ENCODE data around the gene PGAM2. TPM values are rescaled to one million over a fixed set of nuclear protein-coding genes. Genes with fewer than 3 reads are reported as not detected.
"Not testable (repeated sequence)": the region's sequence is repeated elsewhere in the genome, so short reads cannot be mapped to it uniquely, and the experiment has no call there.

PGAM2 gene
- total and polyA plus RNA-seq, 2 experiments from 2014 or later = 2.9 to 7.8 TPM

GRCh38 chr7:44031319-44031718 is 34.0 kb downstream of the PGAM2 start:
- not testable (repeated sequence) for H3K27ac Mint-ChIP-seq; H2AFZ ChIP-seq; H3K27ac ChIP-seq (ENCODE audit: low read depth); H3K9me2 ChIP-seq (ENCODE audit: insufficient read depth); H3K36me3 ChIP-seq (ENCODE audit: insufficient read depth); H3K4me3 Mint-ChIP-seq; H3K4me1 ChIP-seq (ENCODE audit: insufficient read depth); H3K36me3 Mint-ChIP-seq (ENCODE audit: low read depth); H3F3A ChIP-seq (replicated peaks; ENCODE audit: low read depth); H3K79me2 ChIP-seq (replicated peaks; ENCODE audit: insufficient read depth); H3K27me3 ChIP-seq (ENCODE audit: insufficient read depth); H3K4me2 ChIP-seq; H3K4me3 ChIP-seq; DNase-seq (ENCODE audit: low spot score); H3K9me3 Mint-ChIP-seq; H3K4me1 Mint-ChIP-seq; H4K20me1 ChIP-seq (replicated peaks; ENCODE audit: insufficient read depth); ATAC-seq; H3K27me3 Mint-ChIP-seq (ENCODE audit: insufficient read depth, low read depth, poor library complexity)

DNA sequence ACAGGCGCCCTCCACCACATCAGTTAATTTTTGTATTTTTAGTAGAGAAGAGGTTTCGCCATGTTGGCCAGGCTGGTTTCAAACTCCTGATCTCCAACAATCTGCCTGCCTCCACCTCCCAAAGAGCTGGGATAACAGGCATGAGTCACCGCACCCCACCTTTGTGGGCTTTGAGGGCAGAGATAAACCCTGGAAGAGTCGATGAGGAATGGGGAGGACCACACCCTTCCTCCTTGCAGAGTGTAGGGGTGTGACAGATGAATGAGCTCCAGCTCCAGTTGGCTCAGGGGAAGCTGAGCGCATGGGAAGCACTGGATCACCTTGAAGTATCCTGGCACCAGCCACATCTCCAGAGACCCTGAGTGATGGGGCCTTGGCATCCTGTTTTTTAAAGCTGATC is 35.3 kb downstream of the PGAM2 start:
- H3K27ac ChIP-seq (ENCODE audit: low read depth); H2AFZ ChIP-seq; H3F3A ChIP-seq (replicated peaks; ENCODE audit: low read depth); DNase-seq (ENCODE audit: low spot score); H3K4me3 Mint-ChIP-seq; H3K27ac Mint-ChIP-seq; H4K20me1 ChIP-seq (replicated peaks; ENCODE audit: insufficient read depth); H3K9me2 ChIP-seq (ENCODE audit: insufficient read depth); H3K79me2 ChIP-seq (replicated peaks; ENCODE audit: insufficient read depth); H3K36me3 ChIP-seq (ENCODE audit: insufficient read depth); H3K4me2 ChIP-seq; H3K36me3 Mint-ChIP-seq (ENCODE audit: low read depth); H3K4me3 ChIP-seq; H3K4me1 ChIP-seq (ENCODE audit: insufficient read depth); H3K4me1 Mint-ChIP-seq; H3K27me3 Mint-ChIP-seq (ENCODE audit: insufficient read depth, low read depth, poor library complexity); H3K27me3 ChIP-seq (ENCODE audit: insufficient read depth); ATAC-seq; H3K9me3 Mint-ChIP-seq: not testable (repeated sequence)

DNA sequence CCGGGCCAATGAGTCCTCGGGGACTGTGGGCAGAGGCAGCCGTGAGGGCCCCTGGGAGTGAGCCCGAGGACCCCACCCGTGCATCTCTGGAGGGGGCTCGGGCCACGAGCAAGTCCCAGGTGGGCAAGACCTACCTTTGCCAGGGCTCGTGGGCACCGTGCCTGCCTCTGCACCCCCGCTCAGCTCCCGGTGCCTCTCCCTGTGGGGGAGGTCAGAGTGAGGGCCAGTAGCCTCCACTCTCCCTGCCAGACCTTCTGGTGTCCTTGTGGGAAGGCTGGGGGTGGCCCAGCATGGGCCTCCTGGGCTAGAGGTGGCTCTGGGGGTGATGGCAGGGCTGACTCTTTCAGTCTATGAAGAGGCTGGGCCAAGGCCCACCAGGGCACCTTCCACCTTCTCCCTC is 35.9 kb downstream of the PGAM2 start:
- not testable (repeated sequence) for H4K20me1 ChIP-seq (replicated peaks; ENCODE audit: insufficient read depth); ATAC-seq; H3K27ac ChIP-seq (ENCODE audit: low read depth); H3K9me3 Mint-ChIP-seq; H3K36me3 ChIP-seq (ENCODE audit: insufficient read depth); H3K27ac Mint-ChIP-seq; H3K79me2 ChIP-seq (replicated peaks; ENCODE audit: insufficient read depth); H3K27me3 Mint-ChIP-seq (ENCODE audit: insufficient read depth, low read depth, poor library complexity); H3K4me1 ChIP-seq (ENCODE audit: insufficient read depth); H3K9me2 ChIP-seq (ENCODE audit: insufficient read depth); H3K4me1 Mint-ChIP-seq; DNase-seq (ENCODE audit: low spot score); H3F3A ChIP-seq (replicated peaks; ENCODE audit: low read depth); H3K4me3 Mint-ChIP-seq; H3K27me3 ChIP-seq (ENCODE audit: insufficient read depth); H3K36me3 Mint-ChIP-seq (ENCODE audit: low read depth); H3K4me2 ChIP-seq; H2AFZ ChIP-seq; H3K4me3 ChIP-seq

- DNase-seq (ENCODE audit: low spot score); H3K9me2 ChIP-seq (ENCODE audit: insufficient read depth); H3K4me1 ChIP-seq (ENCODE audit: insufficient read depth); H3K27ac ChIP-seq (ENCODE audit: low read depth); H3K4me3 ChIP-seq; H3K4me2 ChIP-seq; H3K79me2 ChIP-seq (replicated peaks; ENCODE audit: insufficient read depth); H3K27me3 Mint-ChIP-seq (ENCODE audit: insufficient read depth, low read depth, poor library complexity); H4K20me1 ChIP-seq (replicated peaks; ENCODE audit: insufficient read depth); ATAC-seq; H3K27me3 ChIP-seq (ENCODE audit: insufficient read depth); H3K36me3 ChIP-seq (ENCODE audit: insufficient read depth); H3K27ac Mint-ChIP-seq; H3K9me3 Mint-ChIP-seq; H3K4me1 Mint-ChIP-seq; H3K4me3 Mint-ChIP-seq; H3F3A ChIP-seq (replicated peaks; ENCODE audit: low read depth); H2AFZ ChIP-seq; H3K36me3 Mint-ChIP-seq (ENCODE audit: low read depth): not testable (repeated sequence)
These were observed 42.4 kb downstream of the PGAM2 start for GRCh38 chr7:44022796-44023467.

DNA sequence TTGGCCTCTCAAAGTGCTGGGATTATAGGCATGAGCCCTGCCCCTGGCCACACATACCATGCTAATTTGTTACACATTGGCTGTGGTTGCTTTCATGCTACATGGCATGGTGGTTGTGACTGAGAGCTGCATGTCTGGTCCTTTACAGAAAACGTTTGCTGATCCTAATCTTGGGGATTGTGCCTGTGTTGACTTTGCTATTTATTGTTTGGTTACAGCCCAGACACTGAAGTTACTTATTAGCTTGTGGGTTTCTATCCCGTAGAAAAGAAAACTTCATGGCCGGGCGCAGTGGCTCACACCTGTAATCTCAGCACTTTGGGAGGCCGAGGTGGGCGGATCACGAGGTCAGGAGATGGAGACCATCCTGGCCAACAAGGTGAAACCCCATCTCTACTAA is 43.3 kb downstream of the PGAM2 start:
- H3F3A ChIP-seq (replicated peaks; ENCODE audit: low read depth); H2AFZ ChIP-seq; ATAC-seq; H3K9me3 Mint-ChIP-seq; H3K9me2 ChIP-seq (ENCODE audit: insufficient read depth); H3K4me2 ChIP-seq; H3K27me3 ChIP-seq (ENCODE audit: insufficient read depth); H3K36me3 Mint-ChIP-seq (ENCODE audit: low read depth); H4K20me1 ChIP-seq (replicated peaks; ENCODE audit: insufficient read depth); H3K36me3 ChIP-seq (ENCODE audit: insufficient read depth); H3K27me3 Mint-ChIP-seq (ENCODE audit: insufficient read depth, low read depth, poor library complexity); H3K4me3 Mint-ChIP-seq; H3K4me1 Mint-ChIP-seq; H3K4me3 ChIP-seq; H3K79me2 ChIP-seq (replicated peaks; ENCODE audit: insufficient read depth); H3K27ac ChIP-seq (ENCODE audit: low read depth); DNase-seq (ENCODE audit: low spot score); H3K27ac Mint-ChIP-seq; H3K4me1 ChIP-seq (ENCODE audit: insufficient read depth): not testable (repeated sequence)

GRCh38 chr7:44019825-44020224 is 45.5 kb downstream of the PGAM2 start:
- H3K9me3 Mint-ChIP-seq; H3F3A ChIP-seq (replicated peaks; ENCODE audit: low read depth); H3K36me3 ChIP-seq (ENCODE audit: insufficient read depth); H3K27ac ChIP-seq (ENCODE audit: low read depth); H3K4me1 Mint-ChIP-seq; H3K27me3 ChIP-seq (ENCODE audit: insufficient read depth); H3K4me3 ChIP-seq; H3K36me3 Mint-ChIP-seq (ENCODE audit: low read depth); H3K9me2 ChIP-seq (ENCODE audit: insufficient read depth); H3K27me3 Mint-ChIP-seq (ENCODE audit: insufficient read depth, low read depth, poor library complexity); DNase-seq (ENCODE audit: low spot score); H3K4me2 ChIP-seq; H4K20me1 ChIP-seq (replicated peaks; ENCODE audit: insufficient read depth); H2AFZ ChIP-seq; H3K27ac Mint-ChIP-seq; H3K79me2 ChIP-seq (replicated peaks; ENCODE audit: insufficient read depth); H3K4me3 Mint-ChIP-seq; H3K4me1 ChIP-seq (ENCODE audit: insufficient read depth); ATAC-seq: not testable (repeated sequence)
